ENCODE results near the gene PIK3C2G.

GRCh38 chr12:18416412-18416811 lies 155.1 kb downstream of the PIK3C2G start:
- TF ChIP-seq CEBPB (IDR thresholded peaks at IDR 0.05; ENCODE audit: low read depth) (no peak), CTCF (IDR thresholded peaks at IDR 0.05 in 2 of 3, conservative IDR thresholded peaks at IDR 0.05 in 1 of 3; ENCODE audit: borderline replicate concordance in 1 of 3, insufficient read depth in 1 of 3, low read depth in 2 of 3, low read length in 2 of 3) (no peak), POLR2A (IDR thresholded peaks at IDR 0.05; ENCODE audit: borderline replicate concordance, extremely low read depth, insufficient read depth, insufficient read length) (no peak), POLR2AphosphoS5 (IDR thresholded peaks at IDR 0.05; ENCODE audit: low read depth, low read length) (no peak), SIN3A (IDR thresholded peaks at IDR 0.05; ENCODE audit: low read depth) (no peak), ATF3 (IDR thresholded peaks at IDR 0.05) (no peak), MAX (IDR thresholded peaks at IDR 0.05) (no peak), YY1 (IDR thresholded peaks at IDR 0.05; ENCODE audit: extremely low read depth, insufficient replicate concordance, low read depth, low read length) (no peak), EZH2 (IDR thresholded peaks at IDR 0.05) (no peak), EGR1 (IDR thresholded peaks at IDR 0.05; ENCODE audit: low read depth) (no peak), ZFX (IDR thresholded peaks at IDR 0.05) (no peak)

All from HCT116 (cell line).